Measurements from ENCODE around the gene SHROOM3. TPM values are rescaled to one million over a fixed set of nuclear protein-coding genes. Genes with fewer than 3 reads are reported as not detected.

Gene SHROOM3
- total RNA-seq, 1 donor = 18.0 TPM

GRCh38 chr4:76569225-76569624 is 134.2 kb downstream of the SHROOM3 start:
- no peak for TF ChIP-seq CTCF (IDR thresholded peaks at IDR 0.05; ENCODE audit: insufficient read depth, low read length)
- no peak overlapping the region for H3K4me3 ChIP-seq (ENCODE audit: low read depth, low read length)
- DNase-seq (ENCODE audit: low read depth) = no peak

DNA sequence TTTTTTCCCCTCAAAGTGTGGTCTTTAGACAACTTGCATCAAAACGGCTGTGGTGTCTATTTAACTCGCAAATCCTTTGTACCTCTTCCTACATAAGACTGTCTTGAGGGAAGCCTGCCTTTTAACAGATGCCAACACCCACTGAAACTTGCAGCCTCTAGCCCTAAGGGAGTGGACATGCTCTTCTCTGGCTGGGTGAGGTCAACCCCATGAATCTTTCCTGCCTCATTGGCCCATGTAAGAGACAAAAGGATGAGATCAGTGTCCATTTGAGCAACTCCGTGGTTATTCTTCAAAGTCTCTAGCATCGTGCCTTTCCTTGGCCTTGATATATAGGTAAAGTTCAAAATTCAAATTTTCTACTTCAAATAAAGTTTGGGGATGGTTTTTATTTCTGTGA is 134.7 kb downstream of the SHROOM3 start:
- no peak for TF ChIP-seq CTCF (IDR thresholded peaks at IDR 0.05; ENCODE audit: insufficient read depth, low read length)
- no peak for DNase-seq (ENCODE audit: low read depth)
- no peak overlapping the region for H3K4me3 ChIP-seq (ENCODE audit: low read depth, low read length)

DNA sequence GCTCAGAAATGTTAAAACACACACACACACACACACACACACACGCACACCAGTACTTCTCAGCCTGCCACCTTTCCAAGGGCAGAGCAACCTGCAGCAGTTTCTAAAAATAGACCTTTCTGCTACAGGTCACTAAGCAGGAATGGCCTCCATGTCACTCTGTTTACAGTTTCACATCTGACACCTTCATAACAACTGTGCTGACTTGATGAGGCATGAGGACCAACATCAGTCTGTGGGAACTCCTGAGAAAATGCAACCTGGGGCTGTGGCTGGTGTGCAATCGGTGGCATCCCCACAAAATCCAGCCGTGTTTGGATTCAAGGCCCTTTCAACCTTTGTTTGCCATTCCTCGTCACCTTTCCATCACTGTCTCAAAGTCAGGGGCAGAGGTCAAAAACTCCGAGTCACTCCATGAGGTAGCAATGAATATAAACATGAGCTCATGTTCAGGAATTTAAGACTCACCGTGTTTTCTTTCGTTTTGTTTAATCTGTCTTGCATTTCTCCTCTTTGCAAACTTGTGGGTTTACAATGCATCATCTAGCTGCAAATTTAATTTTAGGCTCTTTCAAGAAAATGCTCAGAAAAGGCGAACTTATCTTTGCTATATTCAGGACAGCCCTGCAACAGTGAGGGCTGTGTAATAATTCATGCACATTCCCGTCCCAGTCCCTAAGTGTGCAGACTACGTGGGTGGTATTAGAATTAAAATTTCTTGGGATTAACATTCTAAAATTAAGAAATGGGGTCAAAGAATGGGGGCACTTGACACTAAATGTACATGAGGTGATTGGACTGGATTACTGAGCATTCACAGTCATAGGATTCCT is 135.3 kb downstream of the SHROOM3 start:
- TF ChIP-seq CTCF (IDR thresholded peaks at IDR 0.05; ENCODE audit: insufficient read depth, low read length) = no peak
- H3K4me3 ChIP-seq (ENCODE audit: low read depth, low read length) = no peak overlapping the region
- DNase-seq (ENCODE audit: low read depth) = peak; percentile 52

DNA sequence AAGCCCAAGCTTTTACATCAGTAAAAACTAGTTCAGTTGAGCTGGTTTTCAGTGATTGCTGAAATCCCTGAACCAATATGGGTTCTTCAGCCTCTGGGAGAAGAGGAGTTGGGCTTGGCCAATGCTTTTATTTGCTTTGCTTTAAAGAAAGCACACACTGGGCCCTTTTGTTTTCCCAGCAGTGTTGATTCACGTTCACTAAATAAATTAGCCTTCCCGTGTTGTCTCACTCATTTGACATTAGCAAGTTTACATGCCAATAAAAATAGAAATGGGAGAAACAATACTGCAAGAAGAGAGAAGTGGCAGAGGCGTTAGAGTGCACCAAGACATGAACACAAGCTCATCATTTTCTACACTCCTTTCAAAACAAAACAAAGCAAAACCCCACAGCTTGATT is 136.2 kb downstream of the SHROOM3 start:
- no peak for DNase-seq (ENCODE audit: low read depth)
- no peak for TF ChIP-seq CTCF (IDR thresholded peaks at IDR 0.05; ENCODE audit: insufficient read depth, low read length)
- H3K4me3 ChIP-seq (ENCODE audit: low read depth, low read length) = no peak overlapping the region

- H3K4me3 ChIP-seq (ENCODE audit: low read depth, low read length) = no peak overlapping the region
- no peak for TF ChIP-seq CTCF (IDR thresholded peaks at IDR 0.05; ENCODE audit: insufficient read depth, low read length)
- no peak for DNase-seq (ENCODE audit: low read depth)
Observed at GRCh38 chr4:76572224-76572623, 137.2 kb downstream of the SHROOM3 start.

GRCh38 chr4:76576824-76577223 is 141.8 kb downstream of the SHROOM3 start:
- no peak for DNase-seq (ENCODE audit: low read depth)
- no peak overlapping the region for H3K4me3 ChIP-seq (ENCODE audit: low read depth, low read length)
- TF ChIP-seq CTCF (IDR thresholded peaks at IDR 0.05; ENCODE audit: insufficient read depth, low read length) = no peak
